ENCODE measurements around the gene SYT17.

- no peak for TF ChIP-seq CTCF (conservative IDR thresholded peaks at IDR 0.05; ENCODE audit: low read length)
- no peak for TF ChIP-seq EZH2phosphoT487 (IDR thresholded peaks at IDR 0.05; ENCODE audit: borderline replicate concordance, low read depth, low read length)
Measured at GRCh38 chr16:19162085-19162484, 6.0 kb upstream of the SYT17 start.
